NT2/D1 (cell line): ENCODE measurements around the gene SET.

Experiments used
- SUZ12 ChIP-seq: IDR thresholded peaks from 2 replicates; pipeline ENCODE4 v1.6.1; 2011; ENCODE audit not compliant: insufficient read length, insufficient read depth; ENCODE audit errors: extremely low read depth
- YY1 ChIP-seq: IDR thresholded peaks from 2 replicates; pipeline ENCODE4 v1.6.1; 2011; ENCODE audit not compliant: insufficient read length, insufficient read depth
- ZNF274 ChIP-seq: IDR thresholded peaks from 2 replicates; pipeline ENCODE4 v1.6.1; 2011; ENCODE audit warnings: mild to moderate bottlenecking, low read depth, low read length

GRCh38 chr9:128706045-128706444 is 17.0 kb downstream of the SET start:
- no peak for TF ChIP-seq ZNF274
- no peak for TF ChIP-seq SUZ12
- no peak for TF ChIP-seq YY1
